Measurements from ENCODE around the gene KMT2B. TPM values are rescaled to one million over a fixed set of nuclear protein-coding genes. Genes with fewer than 3 reads are reported as not detected.

The KMT2B gene
- total RNA-seq, 4 donors from 2014 or later = 7.3 to 26.6 (median 15.1) TPM

DNA sequence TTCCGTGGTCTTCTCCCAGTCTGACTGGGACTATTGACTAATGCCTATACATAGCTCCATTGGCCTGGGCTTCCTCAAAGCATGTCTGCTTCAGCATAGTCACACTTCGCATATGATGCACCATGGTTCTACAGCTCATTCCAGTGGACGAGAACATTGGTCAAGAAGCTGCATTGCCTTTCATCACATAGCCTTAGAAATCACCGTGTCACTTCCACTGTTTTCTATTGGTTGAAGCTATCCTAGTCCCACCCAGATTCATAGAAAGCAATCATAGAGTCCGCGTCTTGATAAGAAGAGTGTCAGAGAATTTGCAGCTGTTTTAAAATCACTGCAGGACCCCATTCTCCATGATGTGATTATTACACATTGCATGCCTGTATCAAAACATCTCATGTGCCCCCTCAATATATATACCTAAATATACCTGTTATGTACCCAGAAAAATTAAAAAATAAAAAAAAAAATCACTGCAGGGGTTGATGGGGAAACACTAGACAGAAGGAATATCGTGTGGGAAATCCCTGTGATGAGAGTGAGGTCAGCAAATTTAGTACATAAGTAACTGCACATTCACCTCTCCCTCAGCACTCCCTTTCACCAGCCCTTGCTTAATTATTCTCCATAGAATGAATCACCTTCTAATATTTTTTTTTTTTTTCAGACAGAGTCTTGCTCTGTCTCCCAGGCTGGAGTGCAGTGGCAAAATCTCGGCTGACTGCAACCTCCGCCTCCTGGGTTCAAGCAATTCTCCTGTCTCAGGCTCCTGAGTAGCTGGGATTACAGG lies 55.4 kb downstream of the KMT2B start:
- TF ChIP-seq, protein P1, sequence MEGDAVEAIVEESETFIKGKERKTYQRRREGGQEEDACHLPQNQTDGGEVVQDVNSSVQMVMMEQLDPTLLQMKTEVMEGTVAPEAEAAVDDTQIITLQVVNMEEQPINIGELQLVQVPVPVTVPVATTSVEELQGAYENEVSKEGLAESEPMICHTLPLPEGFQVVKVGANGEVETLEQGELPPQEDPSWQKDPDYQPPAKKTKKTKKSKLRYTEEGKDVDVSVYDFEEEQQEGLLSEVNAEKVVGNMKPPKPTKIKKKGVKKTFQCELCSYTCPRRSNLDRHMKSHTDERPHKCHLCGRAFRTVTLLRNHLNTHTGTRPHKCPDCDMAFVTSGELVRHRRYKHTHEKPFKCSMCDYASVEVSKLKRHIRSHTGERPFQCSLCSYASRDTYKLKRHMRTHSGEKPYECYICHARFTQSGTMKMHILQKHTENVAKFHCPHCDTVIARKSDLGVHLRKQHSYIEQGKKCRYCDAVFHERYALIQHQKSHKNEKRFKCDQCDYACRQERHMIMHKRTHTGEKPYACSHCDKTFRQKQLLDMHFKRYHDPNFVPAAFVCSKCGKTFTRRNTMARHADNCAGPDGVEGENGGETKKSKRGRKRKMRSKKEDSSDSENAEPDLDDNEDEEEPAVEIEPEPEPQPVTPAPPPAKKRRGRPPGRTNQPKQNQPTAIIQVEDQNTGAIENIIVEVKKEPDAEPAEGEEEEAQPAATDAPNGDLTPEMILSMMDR (IDR thresholded peaks at IDR 0.05; ENCODE audit: low read depth) = no peak

DNA sequence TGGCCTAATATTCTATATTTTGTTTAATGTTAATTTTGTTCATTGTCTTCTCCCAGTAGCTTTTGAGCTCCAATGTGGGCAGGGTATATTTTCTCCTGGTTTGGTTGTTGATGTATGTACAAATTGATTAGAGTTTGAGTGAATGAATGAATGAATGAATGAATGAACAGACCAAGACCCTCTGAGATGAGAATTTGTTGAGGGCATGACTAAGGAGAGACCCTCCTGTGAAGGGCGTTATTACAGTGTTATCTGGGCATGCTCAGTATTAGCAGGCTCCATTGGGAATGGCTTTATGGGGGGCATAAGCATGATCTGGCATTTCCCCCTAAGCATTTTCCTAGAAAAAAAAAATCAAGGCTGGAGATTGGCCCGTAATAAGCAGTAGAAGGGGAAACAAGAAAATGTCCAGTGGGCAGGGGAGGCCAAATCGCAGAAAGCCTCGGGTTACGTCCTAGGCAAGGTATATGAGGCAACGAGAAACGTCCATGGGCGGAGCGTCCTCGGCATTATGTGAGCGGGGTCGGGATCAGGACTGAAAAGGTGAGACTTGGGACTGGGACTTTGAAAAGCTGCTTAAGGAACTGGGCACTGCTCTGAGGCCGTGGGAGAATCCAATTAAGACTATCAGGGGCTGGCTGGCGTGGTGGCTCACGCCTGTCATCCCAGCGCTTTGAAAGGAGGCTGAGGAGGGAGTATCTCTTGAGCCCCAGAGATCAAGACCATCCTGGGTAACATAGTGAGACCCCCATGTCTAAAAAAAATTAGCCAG lies 56.7 kb downstream of the KMT2B start:
- TF ChIP-seq, protein P1 (IDR thresholded peaks at IDR 0.05; ENCODE audit: low read depth) = no peak

DNA sequence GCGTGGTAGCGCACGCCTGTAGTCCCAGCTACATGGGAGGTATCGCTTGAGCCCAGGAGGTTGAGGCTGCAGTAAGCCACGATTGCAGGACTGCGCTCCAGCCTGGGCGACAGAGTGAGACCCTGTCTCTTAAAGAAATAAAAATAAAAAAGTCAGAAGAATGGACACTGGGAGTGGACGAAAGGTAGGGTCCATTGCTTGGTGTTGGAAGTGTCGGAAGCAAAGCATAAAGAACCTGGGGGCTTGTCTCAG lies 57.2 kb downstream of the KMT2B start:
- TF ChIP-seq, protein P1 (IDR thresholded peaks at IDR 0.05; ENCODE audit: low read depth) = no peak

DNA sequence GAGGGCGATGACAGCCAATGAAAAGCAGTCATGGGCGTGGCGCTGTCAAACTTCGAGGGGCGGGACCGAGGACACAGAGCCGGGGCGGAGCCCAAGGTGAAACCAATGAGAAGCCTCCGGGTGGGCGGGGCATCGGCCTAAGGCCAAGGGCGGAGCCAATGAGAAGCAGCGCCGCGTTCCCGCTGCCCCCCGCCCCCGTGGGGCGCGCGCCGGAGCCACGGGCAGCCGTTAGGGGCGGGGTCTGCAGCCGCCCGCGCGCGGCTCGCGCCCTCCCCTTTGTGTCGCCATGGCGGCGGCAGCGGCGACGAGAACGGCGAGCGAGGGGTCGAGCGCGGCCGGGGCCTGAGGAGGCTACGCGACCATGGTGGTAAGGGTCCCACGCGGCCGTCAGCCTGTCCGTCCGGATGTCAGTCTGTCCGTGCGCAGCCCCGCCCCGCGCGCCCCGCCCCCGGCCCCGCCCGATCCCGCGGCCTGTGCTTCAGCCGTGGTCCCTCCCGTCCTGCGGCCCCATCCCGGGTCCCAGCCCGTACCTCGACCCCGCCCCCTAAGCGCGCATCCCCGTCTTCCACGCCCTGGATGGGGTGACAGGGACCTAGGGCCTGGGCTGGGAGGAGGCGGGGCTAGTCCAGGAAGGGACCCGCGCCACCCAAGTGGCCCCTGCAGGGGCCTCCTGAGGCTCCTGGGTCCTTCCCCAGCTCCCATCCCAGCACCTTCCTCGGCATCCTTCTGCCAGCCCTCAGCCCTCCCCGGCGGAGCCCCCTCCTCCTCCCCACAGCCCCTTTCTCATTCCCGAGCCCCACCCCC lies 57.7 kb downstream of the KMT2B start, which contains the start of gene ARHGAP33:
TSS of gene ARHGAP33 (plus strand) at position 267 of the 804 bp plus-strand sequence. CDS start at position 362, 95 bp downstream.
- TF ChIP-seq, protein P1 (IDR thresholded peaks at IDR 0.05; ENCODE audit: low read depth) = no peak

DNA sequence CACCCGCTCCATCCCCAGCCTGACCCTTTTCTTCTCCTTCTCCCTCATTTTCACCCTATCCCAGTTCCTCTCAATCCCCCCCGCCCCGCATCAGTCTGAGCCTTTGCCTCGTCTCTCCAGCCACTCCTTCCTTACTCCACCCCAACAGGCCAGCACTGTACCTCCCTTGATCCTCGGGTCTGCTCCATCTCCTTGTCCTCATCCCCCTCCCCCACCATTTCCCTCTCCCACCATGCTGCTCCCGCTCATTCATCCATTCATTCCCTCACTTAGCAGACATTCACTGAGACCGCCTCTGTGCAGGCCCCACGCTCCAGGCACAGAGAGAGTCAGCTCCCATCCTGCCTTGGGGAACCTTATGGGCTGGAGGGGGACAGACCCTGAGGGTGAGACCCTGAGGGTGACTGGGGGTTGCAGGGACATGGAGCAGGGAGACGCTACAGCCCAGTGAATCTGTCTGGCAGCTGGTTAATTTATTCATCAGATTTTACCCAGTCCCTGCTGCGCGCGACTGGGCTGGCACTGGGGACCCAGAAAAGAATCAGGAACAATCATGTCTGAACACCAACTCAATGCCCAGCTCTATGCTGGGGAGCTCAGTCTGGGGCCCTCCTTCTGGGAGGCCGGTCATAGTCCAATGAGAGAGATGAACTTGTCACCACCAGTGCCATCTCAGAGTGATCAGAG lies 58.4 kb downstream of the KMT2B start:
- TF ChIP-seq, protein P1 (IDR thresholded peaks at IDR 0.05; ENCODE audit: low read depth) = no peak

DNA sequence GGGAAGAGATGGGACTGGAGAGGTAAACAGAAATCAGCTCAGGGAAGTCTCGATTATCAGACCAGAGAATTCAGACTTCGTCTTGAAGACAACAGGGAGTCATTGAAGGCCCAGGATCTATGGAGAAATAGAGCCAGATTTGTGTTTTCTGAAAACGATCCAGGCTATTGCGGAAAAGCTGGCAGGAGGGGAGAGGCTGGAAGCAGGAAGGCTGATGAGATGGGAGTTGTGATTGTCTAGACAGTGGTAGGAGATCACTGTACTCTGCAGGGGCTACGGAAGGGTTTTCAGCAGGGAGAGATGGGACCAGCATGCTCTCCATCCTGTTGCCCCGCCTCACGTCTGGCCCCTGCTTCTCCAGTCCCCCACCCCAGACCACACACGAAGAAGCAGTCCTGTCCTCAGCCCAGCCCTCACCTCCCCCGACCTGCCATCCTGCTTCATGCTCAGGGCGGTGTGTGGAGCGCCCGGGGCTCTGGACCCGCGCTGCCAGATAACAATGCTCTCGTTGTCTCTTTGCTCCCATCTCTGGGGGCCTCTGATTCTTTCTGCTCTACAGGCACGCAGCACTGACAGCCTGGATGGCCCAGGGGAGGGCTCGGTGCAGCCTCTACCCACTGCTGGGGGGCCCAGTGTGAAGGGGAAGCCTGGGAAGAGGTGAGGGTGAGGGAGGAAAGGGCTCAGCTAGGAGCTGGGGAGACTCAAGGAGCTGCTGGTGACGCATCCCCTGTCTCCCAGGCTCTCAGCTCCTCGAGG lies 59.5 kb downstream of the KMT2B start:
- TF ChIP-seq, protein P1 (IDR thresholded peaks at IDR 0.05; ENCODE audit: low read depth) = no peak

Measured in subcutaneous adipose tissue (tissue), 4 donors.